ENCODE measurements around the gene ZSWIM3.

GRCh38 chr20:45813006-45813340 is 44.4 kb upstream of the ZSWIM3 start:
- TF ChIP-seq MAFK (IDR thresholded peaks at IDR 0.05; ENCODE audit: low read depth, low read length), result no peak
- no peak for TF ChIP-seq RXRA (IDR thresholded peaks at IDR 0.05; ENCODE audit: insufficient read depth, low read depth, low read length)
- no peak for TF ChIP-seq CTCF (IDR thresholded peaks at IDR 0.05; ENCODE audit: control extremely low read depth in 1 of 3, insufficient read depth in 1 of 3, low read depth in 1 of 3, low read length in 3 of 3)
- TF ChIP-seq MAX (IDR thresholded peaks at IDR 0.05), result no peak
- no peak for TF ChIP-seq SIX5 (IDR thresholded peaks at IDR 0.05; ENCODE audit: low read depth, low read length)
- TF ChIP-seq CBX5 (IDR thresholded peaks at IDR 0.05; ENCODE audit: low read depth, low read length), result no peak
- TF ChIP-seq POLR2A (IDR thresholded peaks at IDR 0.05; ENCODE audit: control extremely low read depth in 1 of 2, low read depth in 2 of 2, low read length in 2 of 2), result no peak
- TF ChIP-seq JUND (IDR thresholded peaks at IDR 0.05; ENCODE audit: low read length), result no peak
- TF ChIP-seq SP1 (IDR thresholded peaks at IDR 0.05; ENCODE audit: low read depth, low read length), result no peak
- no peak for TF ChIP-seq CREB1 (IDR thresholded peaks at IDR 0.05)
- TF ChIP-seq EZH2 (IDR thresholded peaks at IDR 0.05; ENCODE audit: low read depth, low read length, severe bottlenecking), result no peak
- no peak for TF ChIP-seq ATF3 (IDR thresholded peaks at IDR 0.05; ENCODE audit: insufficient read depth, low read depth, low read length)
